Loucy (cell line): ENCODE results near the gene NRG3.

Source experiments
- CTCF ChIP-seq: fragments of 200-600 bp; sonication (generic); conservative IDR thresholded peaks from 2 replicates; pipeline ENCODE4 v1.5.1; 2014; ENCODE audit warnings: mild to moderate bottlenecking, antibody characterized with exemption, low read length
- EZH2phosphoT487 ChIP-seq: fragments of 200-600 bp; IDR thresholded peaks from 2 replicates; pipeline ENCODE4 v1.6.1; 2018; ENCODE audit warnings: antibody characterized with exemption, mild to moderate bottlenecking, moderate library complexity, borderline replicate concordance

- TF ChIP-seq CTCF (no peak), EZH2phosphoT487 (no peak)
These were observed 809.0 kb downstream of the NRG3 start for GRCh38 chr10:82683945-82684344.
